ENCODE results near the gene IQCH. TPM values are rescaled to one million over a fixed set of nuclear protein-coding genes. Genes with fewer than 3 reads are reported as not detected.

IQCH gene
- total and polyA plus RNA-seq, 2 donors (not counting 1 experiment from before 2014, with no cell fraction given), result 1.7 to 5.0 TPM

DNA sequence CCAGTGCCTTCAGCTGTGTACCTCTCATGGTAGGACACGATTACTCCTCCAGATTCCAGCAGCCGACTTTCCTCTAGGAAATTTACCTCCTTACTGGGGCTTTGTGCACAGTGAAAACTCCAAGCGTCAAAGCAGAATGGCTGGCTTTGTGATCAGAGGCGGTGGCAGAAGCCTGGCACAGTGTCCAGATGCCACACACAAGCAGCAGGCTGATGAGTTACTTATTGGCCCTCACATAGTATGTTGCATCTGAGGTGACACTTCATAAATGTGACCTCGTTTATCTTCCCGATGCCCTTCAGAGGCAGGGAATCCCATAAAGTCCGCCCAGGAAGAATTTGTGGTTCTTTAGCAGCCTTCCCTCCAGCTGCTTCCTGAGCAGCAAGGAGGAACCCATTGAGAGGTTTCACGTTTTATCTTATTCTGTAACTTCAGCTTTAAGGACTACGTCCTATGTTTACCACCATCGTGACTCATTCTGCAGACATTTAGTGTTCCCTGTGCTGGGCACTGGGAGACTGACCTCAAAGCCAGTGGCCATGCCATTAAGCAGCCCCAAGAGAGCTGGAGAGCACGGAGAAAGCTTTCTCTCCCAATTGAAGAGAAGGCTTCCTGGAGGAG is 159.3 kb downstream of the IQCH start:
- Histone ChIP-seq H3K4me1 (ENCODE audit: control insufficient read depth, extremely low read depth, insufficient read depth, low read length) (peaks cover 6% of the 10 kb centered on the region), H3K27ac (ENCODE audit: insufficient read depth, low read length) (no peak overlapping the region), H3K4me3 (replicated peaks in 1 of 4; ENCODE audit: control extremely low read depth in 1 of 4, insufficient read depth in 1 of 4, low read depth in 3 of 4, low read length in 4 of 4) (no peak overlapping the region), H3K36me3 (ENCODE audit: control insufficient read depth, insufficient read depth, low read length) (no peaks in the 10 kb centered on the region), H3K27me3 (ENCODE audit: control insufficient read depth, insufficient read depth, low read length) (no peaks in the 10 kb centered on the region), H2AFZ (ENCODE audit: low read length) (peak overlapping the region; percentile 24), H3K4me2 (ENCODE audit: extremely low read depth, insufficient read depth, low read length) (peak overlapping the region; percentile 38), H4K20me1 (ENCODE audit: control insufficient read depth, extremely low read depth, insufficient read depth, low read length) (no peaks in the 10 kb centered on the region), H3K9ac (ENCODE audit: insufficient read depth, low read length) (no peak overlapping the region), H3K79me2 (ENCODE audit: control insufficient read depth, insufficient read depth, low read length) (no peaks in the 10 kb centered on the region), H3K9me3 (ENCODE audit: control insufficient read depth, insufficient read depth, low read depth, low read length) (no peaks in the 10 kb centered on the region)
- DNase-seq (ENCODE audit: low read depth in 2 of 2), result peak; percentile 66 to 69
- no peak for TF ChIP-seq EZH2 (IDR thresholded peaks at IDR 0.05; ENCODE audit: low read length, missing control alignments)
- TF ChIP-seq CTCF (conservative IDR thresholded peaks at IDR 0.05 in 1 of 2, IDR thresholded peaks at IDR 0.05 in 1 of 2; ENCODE audit: low read depth in 1 of 2, low read length in 2 of 2), result no peak

- TF ChIP-seq CTCF (conservative IDR thresholded peaks at IDR 0.05 in 1 of 2, IDR thresholded peaks at IDR 0.05 in 1 of 2; ENCODE audit: low read depth in 1 of 2, low read length in 2 of 2) (no peak), EZH2 (IDR thresholded peaks at IDR 0.05; ENCODE audit: low read length, missing control alignments) (no peak)
- H3K9ac ChIP-seq (ENCODE audit: insufficient read depth, low read length), result no peak overlapping the region
These were observed 160.6 kb downstream of the IQCH start for GRCh38 chr15:67415181-67415580.

DNA sequence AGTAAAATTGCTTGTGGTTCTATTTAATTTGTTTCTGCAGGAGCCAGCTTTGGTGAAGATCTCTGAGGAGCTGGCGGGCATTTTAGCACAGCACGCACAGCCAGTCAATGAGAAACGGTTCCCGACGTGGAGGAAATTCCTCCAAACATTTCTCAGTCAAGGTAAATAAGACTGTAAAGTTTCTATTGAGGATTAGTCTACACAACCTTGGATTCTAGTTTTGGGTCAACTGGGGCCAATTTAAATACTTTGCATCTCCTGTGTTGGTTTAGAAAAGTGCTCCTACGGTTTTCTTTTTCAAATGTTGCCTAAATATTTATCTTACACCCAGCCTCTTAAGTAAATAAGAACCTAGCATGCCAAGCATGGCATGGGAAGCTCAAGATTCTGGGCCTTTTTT is 162.3 kb downstream of the IQCH start:
- Histone ChIP-seq H3K27ac (ENCODE audit: insufficient read depth, low read length) (no peak overlapping the region), H3K4me2 (ENCODE audit: extremely low read depth, insufficient read depth, low read length) (no peak overlapping the region), H3K9ac (ENCODE audit: insufficient read depth, low read length) (no peak overlapping the region), H3K27me3 (ENCODE audit: control insufficient read depth, insufficient read depth, low read length) (no peaks in the 10 kb centered on the region), H3K36me3 (ENCODE audit: control insufficient read depth, insufficient read depth, low read length) (no peaks in the 10 kb centered on the region), H4K20me1 (ENCODE audit: control insufficient read depth, extremely low read depth, insufficient read depth, low read length) (no peaks in the 10 kb centered on the region), H3K9me3 (ENCODE audit: control insufficient read depth, insufficient read depth, low read depth, low read length) (no peaks in the 10 kb centered on the region), H3K79me2 (ENCODE audit: control insufficient read depth, insufficient read depth, low read length) (no peaks in the 10 kb centered on the region), H3K4me3 (replicated peaks in 1 of 4; ENCODE audit: control extremely low read depth in 1 of 4, insufficient read depth in 1 of 4, low read depth in 3 of 4, low read length in 4 of 4) (no peak overlapping the region), H2AFZ (ENCODE audit: low read length) (no peak overlapping the region), H3K4me1 (ENCODE audit: control insufficient read depth, extremely low read depth, insufficient read depth, low read length) (peaks cover 6% of the 10 kb centered on the region)
- TF ChIP-seq CTCF (conservative IDR thresholded peaks at IDR 0.05 in 1 of 2, IDR thresholded peaks at IDR 0.05 in 1 of 2; ENCODE audit: low read depth in 1 of 2, low read length in 2 of 2), result no peak
- TF ChIP-seq EZH2 (IDR thresholded peaks at IDR 0.05; ENCODE audit: low read length, missing control alignments), result no peak
- DNase-seq (ENCODE audit: low read depth in 2 of 2), result no peak

More at GRCh38 chr15:67415181-67415580, 160.6 kb downstream of the IQCH start:
- Histone ChIP-seq H2AFZ (ENCODE audit: low read length) (no peak overlapping the region), H3K27me3 (ENCODE audit: control insufficient read depth, insufficient read depth, low read length) (no peaks in the 10 kb centered on the region), H3K79me2 (ENCODE audit: control insufficient read depth, insufficient read depth, low read length) (no peaks in the 10 kb centered on the region), H3K27ac (ENCODE audit: insufficient read depth, low read length) (no peak overlapping the region), H4K20me1 (ENCODE audit: control insufficient read depth, extremely low read depth, insufficient read depth, low read length) (no peaks in the 10 kb centered on the region), H3K36me3 (ENCODE audit: control insufficient read depth, insufficient read depth, low read length) (no peaks in the 10 kb centered on the region), H3K4me3 (replicated peaks in 1 of 4; ENCODE audit: control extremely low read depth in 1 of 4, insufficient read depth in 1 of 4, low read depth in 3 of 4, low read length in 4 of 4) (no peak overlapping the region), H3K9me3 (ENCODE audit: control insufficient read depth, insufficient read depth, low read depth, low read length) (no peaks in the 10 kb centered on the region), H3K4me1 (ENCODE audit: control insufficient read depth, extremely low read depth, insufficient read depth, low read length) (peaks cover 6% of the 10 kb centered on the region), H3K4me2 (ENCODE audit: extremely low read depth, insufficient read depth, low read length) (no peak overlapping the region)
- no peak for DNase-seq (ENCODE audit: low read depth in 2 of 2)
